GM12878 (cell line): Measurements from ENCODE around the gene BMP2K. TPM values are rescaled to one million over a fixed set of nuclear protein-coding genes. Genes with fewer than 3 reads are reported as not detected.
A peak's percentile ranks its signal among the peaks of the same experiment; 100 is the strongest.

Experiments used
- BHLHE40 ChIP-seq, 2 experiments: fragments of 450-650 bp in 1 of 2; IDR thresholded peaks; 2 replicates each; pipeline ENCODE4 v1.6.1; 2011 to 2017; ENCODE audit warnings: low read depth in 2 of 2, borderline replicate concordance in 1 of 2, improper control_type of control experiment in 1 of 2, low read length in 1 of 2, mild to moderate bottlenecking in 1 of 2
- CEBPZ ChIP-seq: fragments of 150-350 bp; IDR thresholded peaks from 2 replicates; pipeline ENCODE4 v1.6.1; 2016; ENCODE audit warnings: low read depth, low read length
- FOS ChIP-seq: IDR thresholded peaks from 3 replicates; pipeline ENCODE4 v1.6.1; 2011; ENCODE audit warnings: borderline replicate concordance; ENCODE audit not compliant: insufficient read length; ENCODE audit errors: extremely low read depth
- NFXL1 ChIP-seq: fragments of 450-650 bp; IDR thresholded peaks from 2 replicates; pipeline ENCODE4 v1.6.1; 2017; ENCODE audit warnings: antibody characterized with exemption, mild to moderate bottlenecking, borderline replicate concordance
- RAD51 ChIP-seq: fragments of 450-650 bp; IDR thresholded peaks from 2 replicates; pipeline ENCODE4 v1.6.1; 2016; ENCODE audit warnings: moderate library complexity, mild to moderate bottlenecking, inconsistent platforms
- RFX5 ChIP-seq: IDR thresholded peaks from 2 replicates; pipeline ENCODE4 v1.6.1; 2011; ENCODE audit warnings: low read depth, low read length, improper control_type of control experiment
- SIX5 ChIP-seq: IDR thresholded peaks from 2 replicates; pipeline ENCODE4 v1.6.1; 2011; ENCODE audit warnings: mild to moderate bottlenecking, low read depth, low read length, moderate library complexity; ENCODE audit not compliant: severe bottlenecking
- SMARCA5 ChIP-seq: fragments of 450-650 bp; IDR thresholded peaks from 2 replicates; pipeline ENCODE4 v1.6.1; 2017; ENCODE audit warnings: mild to moderate bottlenecking
- TAF1 ChIP-seq: IDR thresholded peaks from 2 replicates; pipeline ENCODE4 v1.6.1; 2011; ENCODE audit warnings: mild to moderate bottlenecking, low read depth, low read length, borderline replicate concordance
- ZNF24 ChIP-seq: fragments of 450-650 bp; IDR thresholded peaks from 2 replicates; pipeline ENCODE4 v1.6.1; 2017; ENCODE audit warnings: antibody characterized with exemption, mild to moderate bottlenecking
- polyA plus RNA-seq, 11 experiments: library from polyadenylated mRNA; depleted of rRNA in 4 of 11; unstranded in 6 of 11; stranded (reverse) in 5 of 11; fragments of >200 nt; fragmentation: Nextera tagmentation in 4 of 11; fragmentation: Illumina TruSeq in 1 of 11; extraction: Ambion mirVana in 4 of 11; extraction: Trizol in 1 of 11; gene quantifications; 1 replicate in 1 of 11; 2 replicates in 10 of 11; pipeline versions ENCODE4 v1.2.1 to v1.2.3, GENCODE V29; 2011 to 2016; ENCODE audit warnings: inconsistent platforms in 2 of 11, missing spikeins in 2 of 11, low read depth in 1 of 11
- total RNA-seq, 4 experiments: library from RNA; depleted of rRNA in 3 of 4; stranded (reverse); fragments of >200 nt in 3 of 4; fragmentation: Illumina TruSeq in 1 of 4; extraction: Trizol in 1 of 4; gene quantifications; 2 replicates each; pipeline versions ENCODE4 v1.2.1 to v1.2.3, GENCODE V29; 2013 to 2021

The BMP2K gene
- total and polyA plus RNA-seq, 10 of the 15 experiments (the other 5 are each of a cell fraction or from before 2014, with no cell fraction given), result 3.3 to 84.6 (median 24.8) TPM

GRCh38 chr4:78767350-78767749, 8.8 kb upstream of the BMP2K start (continued):
- TF ChIP-seq RAD51 (0 out of 2 replicates have a peak, but pooled peaks have one; percentile 13), ZNF24 (0 out of 2 replicates have a peak, but pooled peaks have one; percentile 15), TAF1 (no peak), SMARCA5 (no peak), FOS (no peak), SIX5 (no peak), CEBPZ (no peak), NFXL1 (no peak), RFX5 (no peak), BHLHE40 (IDR thresholded peaks at IDR 0.05; ENCODE audit: borderline replicate concordance in 1 of 2, low read depth in 2 of 2, low read length in 1 of 2) (peak in 1 of 2 experiments; percentile 23; a peak in 1 of 4 replicates)
